Measurements from ENCODE around the gene CCND3.

The CCND3 gene

DNA sequence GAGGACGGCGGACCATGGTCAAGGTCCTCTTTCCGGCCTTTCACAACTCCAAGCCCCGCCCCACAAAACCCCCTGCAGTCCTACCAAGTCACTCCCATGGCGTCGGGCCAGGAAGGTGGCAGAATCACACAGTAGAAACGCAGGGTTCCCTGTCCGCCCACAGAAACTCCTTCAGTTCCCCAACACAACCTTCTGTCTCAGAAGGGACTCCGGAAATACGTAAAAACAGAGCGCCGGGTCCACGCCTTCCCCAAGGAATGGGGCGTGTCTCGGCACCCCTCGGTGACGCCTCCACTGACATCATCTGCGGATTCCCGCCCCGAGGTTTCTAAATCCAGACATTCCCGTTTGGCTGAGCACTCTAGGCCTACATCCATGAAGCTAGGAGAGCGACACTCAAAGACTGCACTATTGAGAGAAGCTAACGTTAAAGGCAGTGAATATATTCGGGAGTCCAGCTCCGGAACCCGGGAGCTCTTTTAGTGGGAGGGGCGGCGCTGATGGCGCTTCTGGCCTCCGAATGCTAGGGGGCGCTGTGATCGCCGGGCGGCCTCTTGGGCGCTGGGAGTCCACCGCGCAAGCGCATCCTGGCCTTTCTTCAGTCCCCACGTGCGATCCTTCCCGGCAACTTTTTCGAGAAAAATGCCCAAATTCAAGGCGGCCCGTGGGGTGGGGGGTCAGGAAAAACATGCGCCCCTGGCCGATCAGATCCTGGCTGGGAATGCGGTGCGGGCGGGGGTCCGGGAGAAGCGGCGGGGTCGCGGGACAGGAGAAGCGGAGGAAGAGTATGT, 20.5 kb downstream of the CCND3 start, which contains the start of the genes BYSL and MED20:
BYSL (plus strand) TSS at position 579 of the 791 bp plus-strand sequence; CDS start at position 643, 64 bp downstream.
MED20 (minus strand) TSS at position 219 of the 791 bp plus-strand sequence; CDS start at position 98, 121 bp downstream.
- DNase-seq = peak; percentile 59

DNA sequence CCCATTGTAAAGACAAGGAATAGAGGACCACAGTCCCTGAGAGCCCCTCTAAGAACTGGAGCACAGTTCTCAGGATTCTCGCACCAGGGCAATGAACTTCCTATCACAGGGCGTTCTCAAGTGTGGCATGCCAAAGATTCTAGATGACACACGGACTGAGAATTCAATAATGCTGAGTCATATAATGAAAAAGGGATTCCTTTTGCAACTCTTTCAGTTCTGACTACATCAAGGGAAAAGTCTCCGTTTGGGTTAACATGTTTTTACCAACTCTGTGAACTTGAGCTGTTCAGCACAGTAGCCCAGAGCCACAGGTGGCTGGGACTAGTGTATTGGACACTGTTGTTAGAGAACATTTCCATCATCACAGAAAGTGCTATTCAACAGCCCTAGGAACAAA, 24.1 kb downstream of the CCND3 start:
- DNase-seq = no peak

DNA sequence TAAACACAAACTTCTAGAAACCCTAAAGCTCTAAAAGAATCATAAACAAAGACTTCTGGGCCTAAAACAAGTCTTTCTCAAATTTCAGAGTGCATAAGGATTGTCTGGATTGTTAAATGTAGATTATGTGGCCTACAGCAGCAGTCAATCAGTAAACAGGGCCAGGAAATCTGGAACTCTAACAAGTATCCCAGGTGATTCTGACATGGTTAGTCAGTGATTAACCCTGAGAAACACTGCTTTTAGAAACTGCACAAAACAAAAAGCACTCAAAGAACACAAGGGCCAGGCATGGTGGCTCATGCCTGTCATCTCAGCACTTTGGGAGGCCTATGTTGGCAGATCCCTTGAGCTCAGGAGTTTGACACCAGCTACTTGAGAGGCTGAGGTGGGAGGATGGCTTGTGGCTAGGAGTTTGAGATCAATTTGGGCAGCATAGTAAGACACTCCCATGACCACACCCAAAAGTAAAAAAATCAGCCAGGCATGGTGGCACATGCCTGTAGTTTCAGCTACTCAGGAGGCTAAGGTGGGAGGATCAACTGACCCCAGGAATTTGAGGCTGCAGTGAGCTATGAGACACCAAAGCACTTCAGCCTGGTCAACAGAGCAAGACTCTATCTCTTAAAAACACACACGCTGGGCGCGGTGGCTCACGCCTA, 26.6 kb downstream of the CCND3 start:
- DNase-seq = no peak

DNA sequence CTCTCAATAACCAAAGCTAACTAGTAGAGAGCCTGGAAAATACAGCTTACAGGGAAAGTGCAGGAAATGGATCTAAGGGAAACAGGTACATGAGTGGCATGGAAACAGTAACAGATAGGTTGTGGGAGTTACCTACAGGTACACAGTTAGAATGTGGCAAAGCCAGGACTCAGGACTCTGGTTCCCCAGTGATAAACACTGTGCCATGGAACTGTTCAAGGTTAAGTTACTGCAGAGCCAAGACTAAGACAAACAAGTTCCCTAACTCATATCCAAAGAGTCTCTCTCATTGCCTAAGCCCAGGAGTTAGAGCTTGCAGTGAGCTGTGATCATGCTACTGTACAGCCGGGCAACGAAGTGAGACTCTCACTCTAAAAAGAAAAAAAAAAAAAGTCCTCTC, 27.3 kb downstream of the CCND3 start:
- DNase-seq = no peak

DNA sequence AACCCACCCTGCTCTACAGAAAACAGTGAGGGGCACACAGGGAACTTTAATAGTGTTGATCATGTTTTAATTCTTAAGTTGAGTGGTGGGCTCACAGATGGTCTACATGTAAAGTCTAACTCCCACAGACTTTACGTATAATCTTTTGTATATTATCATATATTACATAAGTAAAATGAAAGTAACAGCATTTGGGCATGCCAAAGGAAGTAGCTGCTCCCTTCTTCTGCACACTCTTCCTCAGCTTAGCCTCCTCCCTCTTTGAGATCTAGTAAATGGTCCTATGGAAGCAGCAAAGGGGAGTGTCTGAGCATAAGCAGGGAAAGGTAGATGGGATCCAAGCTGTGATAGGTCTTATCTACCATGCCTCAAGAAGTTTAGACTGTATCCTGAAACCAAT, 31.9 kb downstream of the CCND3 start:
- DNase-seq = no peak

DNA sequence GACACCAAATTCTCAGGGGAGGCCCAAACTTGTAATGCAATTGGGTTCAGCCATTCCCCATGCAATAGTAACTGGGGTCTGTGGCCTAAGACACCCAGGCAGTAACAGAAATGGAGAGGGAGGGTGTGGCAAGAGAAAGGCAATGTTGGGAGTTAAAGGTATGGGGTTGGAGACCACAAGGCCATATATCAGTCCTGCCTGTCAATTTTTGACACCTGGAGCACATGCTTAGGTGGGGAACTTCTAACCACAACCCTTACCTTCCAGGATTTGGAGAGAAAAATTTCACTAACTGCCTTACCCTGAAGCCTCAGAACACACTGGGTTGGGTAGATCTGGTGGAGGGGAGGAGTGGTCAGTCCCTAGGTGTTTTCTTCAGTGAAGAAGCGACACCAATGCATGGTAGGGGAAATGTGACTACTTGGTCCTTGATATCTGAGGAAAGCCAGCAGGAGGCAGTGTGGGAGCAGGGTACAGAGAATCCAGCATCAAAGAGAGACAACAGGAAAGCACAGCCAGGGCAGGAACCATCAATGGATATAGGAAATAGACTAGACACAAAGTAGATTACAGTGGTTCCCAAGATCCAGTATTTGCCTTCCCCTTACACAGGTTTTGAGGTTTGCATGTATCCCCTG, 39.6 kb downstream of the CCND3 start:
- no peak for DNase-seq

DNA sequence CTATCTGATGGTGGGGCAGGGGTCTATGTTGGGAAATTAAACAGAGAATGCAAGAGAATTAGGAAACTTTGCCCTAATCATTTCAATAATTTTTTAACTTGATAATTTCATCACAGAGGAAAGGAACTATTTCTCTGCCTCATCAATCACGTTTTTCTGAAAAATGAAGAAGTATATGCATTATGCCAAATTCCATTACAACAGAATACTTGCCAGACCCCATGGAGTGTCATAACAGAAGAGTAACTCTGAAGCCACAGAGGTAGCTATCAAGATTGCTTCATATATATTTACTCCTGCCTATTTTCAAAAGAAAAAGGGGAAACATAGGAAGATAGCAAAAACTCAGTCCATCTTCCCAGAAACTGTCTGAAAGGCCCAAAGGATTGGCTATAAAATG, 40.7 kb downstream of the CCND3 start:
- DNase-seq = no peak

DNA sequence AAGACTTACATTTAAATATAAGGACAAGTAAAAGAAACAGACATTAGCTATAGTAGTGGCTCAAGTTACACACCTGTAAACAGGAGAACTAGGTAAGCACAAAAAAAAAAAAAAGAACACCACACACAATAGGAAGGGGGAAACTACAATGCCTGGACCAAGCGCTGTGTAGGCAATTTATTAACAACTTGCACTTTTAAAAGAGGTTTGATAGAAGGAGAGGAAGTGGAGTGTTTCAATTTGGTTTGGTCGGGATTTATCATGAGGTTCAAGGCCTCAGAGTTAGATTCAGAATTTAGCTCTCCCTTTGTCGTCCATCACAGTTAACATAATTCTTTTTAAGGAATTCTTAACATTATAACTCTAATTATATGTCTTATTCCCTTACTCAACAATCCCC, 45.3 kb downstream of the CCND3 start:
- no peak for DNase-seq

DNA sequence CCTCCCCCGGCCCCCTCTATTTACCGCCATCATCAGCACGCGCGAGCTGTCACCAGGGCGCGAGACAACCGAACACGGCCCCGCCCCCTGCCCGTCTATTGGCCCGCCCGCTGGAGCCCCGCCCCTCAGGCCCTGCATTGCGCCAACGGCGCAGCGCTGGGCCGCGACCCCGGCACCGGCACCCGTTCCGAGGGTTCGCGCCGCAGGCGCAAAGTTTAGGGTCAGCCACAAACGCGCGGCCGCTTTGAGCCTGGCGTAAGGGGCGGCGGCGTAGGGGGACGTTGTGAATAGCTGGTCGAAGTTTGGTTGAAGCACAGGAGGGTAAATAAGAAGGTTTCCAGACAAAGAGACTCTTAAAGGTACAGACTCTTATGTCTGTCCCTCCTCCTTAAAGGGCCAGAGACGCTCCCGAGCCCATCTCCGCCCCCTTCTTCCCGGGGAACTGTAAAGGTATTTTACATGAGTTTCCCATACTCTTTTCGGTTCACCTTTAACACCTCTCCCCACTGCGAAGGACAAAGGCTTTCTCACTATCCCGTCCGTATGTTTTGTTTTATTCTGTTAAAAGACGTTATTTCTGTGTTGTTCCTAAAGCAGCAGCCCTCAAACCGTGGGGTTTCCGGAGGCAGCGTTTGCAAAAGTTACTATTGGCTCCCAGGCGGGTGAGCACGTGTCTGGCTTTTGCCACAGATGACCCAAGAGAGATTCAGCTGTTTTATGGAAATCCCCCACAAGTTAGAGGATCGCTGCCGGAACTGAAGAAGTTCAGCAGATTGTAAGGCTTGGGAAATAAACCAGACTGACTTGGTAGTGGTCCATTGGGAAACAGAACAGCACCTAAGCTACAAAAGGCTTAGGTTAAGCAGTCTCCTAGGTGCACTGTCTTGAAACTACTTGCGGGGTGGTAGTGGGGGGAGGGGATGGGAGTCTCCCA, 46.0 kb downstream of the CCND3 start, which contains the start of gene USP49:
USP49 (minus strand) TSS at position 76 of the 934 bp plus-strand sequence. CDS start 88,392 bp downstream, outside the sequence.
- DNase-seq = peak; percentile 41

DNA sequence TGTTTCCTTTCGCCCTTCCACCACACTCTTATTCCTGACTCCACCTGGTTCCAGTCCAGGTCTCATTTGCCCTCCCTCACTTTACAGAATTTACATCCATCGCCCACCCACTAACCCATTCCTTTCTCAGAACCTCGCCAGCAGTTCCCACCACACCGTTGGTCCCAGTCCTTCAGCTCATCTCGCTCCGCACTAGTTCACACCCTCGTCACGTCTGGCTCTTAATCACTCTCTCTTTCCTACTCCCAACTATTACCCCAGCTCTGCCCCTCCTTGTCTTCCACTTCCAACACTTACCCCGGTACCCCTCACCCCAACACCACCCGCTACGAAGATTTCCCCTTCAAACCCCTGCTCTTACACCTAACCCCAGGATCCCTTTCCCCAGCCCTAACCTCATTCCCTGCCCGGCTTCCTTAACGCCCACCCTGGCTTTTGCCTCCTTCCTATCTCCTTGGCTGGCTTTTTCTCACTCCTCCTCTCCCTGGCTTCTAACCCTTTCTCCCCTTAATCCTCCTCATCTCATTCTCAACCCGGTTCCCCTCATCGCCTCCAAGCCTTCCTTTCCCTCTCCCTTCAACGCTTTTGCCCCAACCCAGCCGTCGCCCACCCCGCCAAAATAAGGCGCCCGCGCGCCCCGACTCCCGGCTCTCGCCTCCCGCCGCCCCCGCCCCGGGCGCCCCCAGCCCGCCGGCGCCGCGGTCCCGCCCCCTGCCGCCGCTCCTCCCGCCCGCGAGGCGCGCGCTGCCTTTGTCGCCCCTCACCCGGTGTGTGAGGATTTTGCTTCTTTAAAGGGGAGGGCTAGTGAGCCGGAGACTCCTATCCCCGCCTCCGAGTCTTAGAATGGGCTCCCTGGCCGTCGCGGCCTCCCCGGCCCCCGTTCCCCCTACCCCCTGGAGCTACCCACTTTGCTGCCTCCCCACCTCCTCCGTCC, 47.0 kb downstream of the CCND3 start:
- no peak for DNase-seq

DNA sequence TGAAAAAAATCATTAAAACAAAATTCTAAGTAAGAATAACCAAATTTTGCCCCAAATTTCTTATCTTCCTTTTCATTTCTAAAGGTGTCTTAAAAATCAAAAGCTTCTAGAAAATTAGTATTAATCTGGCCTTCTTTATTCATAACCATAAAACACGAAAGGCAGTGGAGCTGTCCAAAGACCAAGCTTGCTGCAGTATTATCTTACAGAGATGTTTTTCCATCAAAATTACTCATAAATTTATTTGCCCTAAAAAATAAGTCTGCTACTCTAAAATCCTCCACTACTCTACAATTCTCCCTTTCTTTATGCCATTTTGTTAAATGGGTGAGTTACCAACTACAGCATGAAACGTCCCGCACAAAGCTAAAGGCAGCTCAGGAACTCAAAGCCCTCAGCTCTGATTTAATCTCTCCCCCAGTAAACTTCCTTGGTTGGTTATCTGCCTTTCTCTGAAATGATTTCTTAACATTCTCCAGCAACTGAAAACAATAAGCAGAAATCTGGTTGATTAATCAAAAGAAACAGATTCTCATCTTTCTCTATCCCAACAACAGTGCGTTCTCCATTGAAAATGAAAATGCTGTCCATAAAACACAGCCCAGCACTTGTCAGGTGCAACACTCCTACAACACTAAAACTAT, 48.6 kb downstream of the CCND3 start:
- DNase-seq = no peak

DNA sequence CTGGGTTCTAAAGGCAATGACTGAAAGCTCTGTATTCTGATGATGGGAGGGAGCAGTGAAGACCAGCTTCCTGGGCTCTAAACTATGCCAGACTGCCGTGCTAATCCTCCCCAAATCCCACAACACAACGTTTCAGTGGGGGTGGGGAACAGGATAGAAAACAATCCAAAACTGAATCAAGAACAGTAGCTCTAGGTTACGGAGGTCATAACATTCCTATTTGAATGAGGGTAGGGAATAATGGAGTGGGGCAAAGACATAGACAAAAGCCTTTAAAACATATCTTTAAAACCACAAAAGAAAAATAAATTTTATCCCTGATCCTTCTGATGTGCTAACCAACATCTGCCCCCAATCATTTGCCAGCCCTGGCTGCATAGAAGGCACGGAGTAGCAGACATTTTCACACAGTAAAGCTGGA, 54.3 kb downstream of the CCND3 start:
- peak; percentile 30 for DNase-seq

DNA sequence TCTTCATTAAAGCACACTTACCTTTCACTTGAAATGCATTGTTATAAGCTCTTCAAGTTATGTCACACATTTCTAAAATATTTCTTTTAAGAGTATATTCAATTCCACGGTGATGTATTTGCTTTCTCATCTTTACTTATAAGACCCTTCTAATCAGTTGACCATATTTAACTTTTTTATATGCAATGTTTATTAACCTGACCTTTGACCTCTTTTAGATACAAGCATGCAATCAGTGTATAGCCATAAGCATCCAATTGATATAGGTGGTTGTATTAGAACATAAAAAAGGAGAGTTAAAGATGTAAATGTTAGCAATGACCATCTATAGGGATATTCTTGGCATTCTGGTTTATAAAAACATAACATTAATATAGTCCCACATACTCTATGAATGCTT, 55.7 kb downstream of the CCND3 start:
- no peak for DNase-seq

DNA sequence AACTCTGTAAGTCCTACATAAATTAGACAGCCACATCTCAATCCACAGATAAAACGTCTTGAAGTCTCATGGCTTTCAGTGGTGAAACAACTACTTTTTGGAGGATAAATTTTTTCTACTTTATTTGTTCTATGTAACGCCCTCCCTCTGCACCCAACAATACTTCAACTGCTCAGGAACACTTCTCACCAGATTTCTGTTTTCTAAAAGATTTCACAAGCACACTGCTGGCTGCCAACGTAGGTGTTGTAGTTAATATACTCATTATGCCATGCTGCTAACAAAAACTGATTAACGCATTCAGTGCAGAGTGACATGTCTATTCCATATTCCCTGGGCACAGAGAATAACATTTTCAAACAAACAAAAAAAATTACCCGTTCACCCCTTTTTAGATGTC, 56.7 kb downstream of the CCND3 start:
- no peak for DNase-seq
